ENCODE measurements around the gene TIMP3.

DNA sequence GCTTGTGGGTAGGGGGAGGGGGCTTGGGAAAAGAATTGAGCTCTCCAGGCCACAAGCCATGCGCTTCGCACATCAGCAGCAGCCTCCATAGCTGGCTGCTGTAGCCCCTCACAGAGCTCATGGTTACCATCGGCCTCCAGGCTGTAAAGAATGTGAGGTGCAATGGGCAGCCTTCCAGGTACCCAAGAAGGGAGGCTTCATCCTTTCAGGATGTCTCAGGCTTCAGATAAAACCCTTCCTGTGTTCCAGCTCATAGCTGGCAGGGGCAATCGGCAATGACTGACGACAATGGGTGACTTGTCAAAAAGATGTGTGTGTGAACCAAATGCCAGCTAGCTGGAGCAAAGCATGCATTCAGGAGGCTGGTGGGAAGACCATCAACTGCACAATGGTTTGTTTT, 102.0 kb downstream of the TIMP3 start:
- TF ChIP-seq YY1 (tag by site-specific recombination; IDR thresholded peaks at IDR 0.05) (no peak), ZNF571 (tag by site-specific recombination; IDR thresholded peaks at IDR 0.05) (no peak), ZNF501 (tag by site-specific recombination; IDR thresholded peaks at IDR 0.05) (no peak), ZNF175 (tag by site-specific recombination; IDR thresholded peaks at IDR 0.05) (no peak), MEIS1 (CRISPR knock-in tag; IDR thresholded peaks at IDR 0.05; ENCODE audit: borderline replicate concordance) (no peak), ZNF10 (tag by site-specific recombination; IDR thresholded peaks at IDR 0.05) (no peak)
- TF ChIP-seq, protein P1, sequence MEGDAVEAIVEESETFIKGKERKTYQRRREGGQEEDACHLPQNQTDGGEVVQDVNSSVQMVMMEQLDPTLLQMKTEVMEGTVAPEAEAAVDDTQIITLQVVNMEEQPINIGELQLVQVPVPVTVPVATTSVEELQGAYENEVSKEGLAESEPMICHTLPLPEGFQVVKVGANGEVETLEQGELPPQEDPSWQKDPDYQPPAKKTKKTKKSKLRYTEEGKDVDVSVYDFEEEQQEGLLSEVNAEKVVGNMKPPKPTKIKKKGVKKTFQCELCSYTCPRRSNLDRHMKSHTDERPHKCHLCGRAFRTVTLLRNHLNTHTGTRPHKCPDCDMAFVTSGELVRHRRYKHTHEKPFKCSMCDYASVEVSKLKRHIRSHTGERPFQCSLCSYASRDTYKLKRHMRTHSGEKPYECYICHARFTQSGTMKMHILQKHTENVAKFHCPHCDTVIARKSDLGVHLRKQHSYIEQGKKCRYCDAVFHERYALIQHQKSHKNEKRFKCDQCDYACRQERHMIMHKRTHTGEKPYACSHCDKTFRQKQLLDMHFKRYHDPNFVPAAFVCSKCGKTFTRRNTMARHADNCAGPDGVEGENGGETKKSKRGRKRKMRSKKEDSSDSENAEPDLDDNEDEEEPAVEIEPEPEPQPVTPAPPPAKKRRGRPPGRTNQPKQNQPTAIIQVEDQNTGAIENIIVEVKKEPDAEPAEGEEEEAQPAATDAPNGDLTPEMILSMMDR (tag by site-specific recombination; IDR thresholded peaks at IDR 0.05), result no peak
- TF ChIP-seq, protein P2, sequence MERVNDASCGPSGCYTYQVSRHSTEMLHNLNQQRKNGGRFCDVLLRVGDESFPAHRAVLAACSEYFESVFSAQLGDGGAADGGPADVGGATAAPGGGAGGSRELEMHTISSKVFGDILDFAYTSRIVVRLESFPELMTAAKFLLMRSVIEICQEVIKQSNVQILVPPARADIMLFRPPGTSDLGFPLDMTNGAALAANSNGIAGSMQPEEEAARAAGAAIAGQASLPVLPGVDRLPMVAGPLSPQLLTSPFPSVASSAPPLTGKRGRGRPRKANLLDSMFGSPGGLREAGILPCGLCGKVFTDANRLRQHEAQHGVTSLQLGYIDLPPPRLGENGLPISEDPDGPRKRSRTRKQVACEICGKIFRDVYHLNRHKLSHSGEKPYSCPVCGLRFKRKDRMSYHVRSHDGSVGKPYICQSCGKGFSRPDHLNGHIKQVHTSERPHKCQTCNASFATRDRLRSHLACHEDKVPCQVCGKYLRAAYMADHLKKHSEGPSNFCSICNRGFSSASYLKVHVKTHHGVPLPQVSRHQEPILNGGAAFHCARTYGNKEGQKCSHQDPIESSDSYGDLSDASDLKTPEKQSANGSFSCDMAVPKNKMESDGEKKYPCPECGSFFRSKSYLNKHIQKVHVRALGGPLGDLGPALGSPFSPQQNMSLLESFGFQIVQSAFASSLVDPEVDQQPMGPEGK (tag by site-specific recombination; IDR thresholded peaks at IDR 0.05), result no peak

Data from HEK293 (cell line).